ENCODE measurements around the gene GMDS.

DNA sequence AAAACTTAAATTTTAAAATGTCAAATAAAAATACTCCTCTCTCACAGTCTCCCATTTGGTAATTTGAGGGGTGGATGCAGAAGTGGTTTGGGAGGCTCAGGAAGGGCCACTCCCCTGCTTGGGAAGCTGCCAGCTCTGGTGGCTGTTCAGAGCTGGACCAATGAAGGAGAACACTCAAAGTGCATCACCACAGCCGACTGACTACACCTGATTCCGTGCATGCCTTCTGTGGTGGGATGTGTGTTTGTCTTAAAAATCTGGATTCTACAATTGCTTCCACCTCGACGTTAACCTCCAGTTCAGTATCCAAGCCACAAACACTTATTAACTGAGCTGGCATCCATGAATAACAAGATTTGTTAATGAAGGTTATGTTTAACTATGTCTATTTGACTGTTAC, 498.4 kb downstream of the GMDS start:
- TF ChIP-seq CTCF (IDR thresholded peaks at IDR 0.05; ENCODE audit: low read length) (no peak), EZH2phosphoT487 (IDR thresholded peaks at IDR 0.05; ENCODE audit: low read length) (no peak), EZH2 (optimal IDR thresholded peaks at IDR 0.05; ENCODE audit: low read depth, low read length) (no peak)
